SK-N-SH (cell line): ENCODE measurements around the gene CTTN.
"Not testable (repeated sequence)": the region's sequence is repeated elsewhere in the genome, so short reads cannot be mapped to it uniquely, and the experiment has no call there.

Source experiments
- CTCF ChIP-seq: fragments of 200-600 bp; sonication (generic); IDR thresholded peaks from 2 replicates; pipeline ENCODE4 v1.6.1; 2017; ENCODE audit warnings: antibody characterized with exemption, mild to moderate bottlenecking, moderate library complexity
- EP300 ChIP-seq, 2 experiments: IDR thresholded peaks; 2 replicates each; pipeline versions ENCODE4 v1.4.0 to v1.6.1; 2012; ENCODE audit warnings: borderline replicate concordance in 1 of 2, low read depth in 1 of 2, low read length in 1 of 2
- EZH2phosphoT487 ChIP-seq: fragments of 200-600 bp; sonication (generic); IDR thresholded peaks from 2 replicates; pipeline ENCODE4 v1.6.1; 2017; ENCODE audit warnings: low read depth, mixed run types, mild to moderate bottlenecking, antibody characterized with exemption, moderate library complexity, borderline replicate concordance
- NFIC ChIP-seq: IDR thresholded peaks from 2 replicates; pipeline ENCODE4 v1.4.0; 2012; ENCODE audit warnings: borderline replicate concordance
- POLR2AphosphoS5 ChIP-seq: IDR thresholded peaks from 2 replicates; pipeline ENCODE4 v1.6.1; 2012; ENCODE audit warnings: low read depth, low read length
- RCOR1 ChIP-seq: fragments of 150-350 bp; IDR thresholded peaks from 2 replicates; pipeline ENCODE4 v1.6.1; 2017; ENCODE audit warnings: antibody characterized with exemption, low read length
- TAF1 ChIP-seq: IDR thresholded peaks from 2 replicates; pipeline ENCODE4 v1.6.1; 2012; ENCODE audit warnings: low read depth, mild to moderate bottlenecking, low read length, moderate library complexity, borderline replicate concordance
- TCF12 ChIP-seq: IDR thresholded peaks from 2 replicates; pipeline ENCODE4 v1.4.0; 2012
- ZBTB33 ChIP-seq: IDR thresholded peaks from 2 replicates; pipeline ENCODE4 v1.4.0; 2012; ENCODE audit warnings: low read depth, borderline replicate concordance
- TF ChIP-seq, protein P1 (sequence below): IDR thresholded peaks from 2 replicates; pipeline ENCODE4 v1.4.0; 2012; ENCODE audit warnings: low read depth

- TF ChIP-seq EZH2phosphoT487; POLR2AphosphoS5; RCOR1; ZBTB33; CTCF; EP300 (IDR thresholded peaks at IDR 0.05; ENCODE audit: borderline replicate concordance in 1 of 2, low read depth in 1 of 2, low read length in 1 of 2); NFIC; TAF1; TCF12: not testable (repeated sequence)
- TF ChIP-seq, protein P1, sequence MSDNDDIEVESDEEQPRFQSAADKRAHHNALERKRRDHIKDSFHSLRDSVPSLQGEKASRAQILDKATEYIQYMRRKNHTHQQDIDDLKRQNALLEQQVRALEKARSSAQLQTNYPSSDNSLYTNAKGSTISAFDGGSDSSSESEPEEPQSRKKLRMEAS = not testable (repeated sequence)
Measured at GRCh38 chr11:70408326-70408725, 10.0 kb downstream of the CTTN start.
